Body of pancreas (tissue), 4 donors: Measurements from ENCODE around the gene VAMP7. TPM values are rescaled to one million over a fixed set of nuclear protein-coding genes. Genes with fewer than 3 reads are reported as not detected.

Experiments used
- ATAC-seq: fragments of 150-250 bp; one replicate; pipeline ENCODE4 v1.9.1; 2016
- DNase-seq, 4 donors: peaks; one replicate each; pipeline ENCODE4 v3.0.0-alpha.2; 2019
- H3K27ac ChIP-seq, 4 donors: fragments of 200-600 bp; sonication (generic); 1 replicate in 3 of 4; 2 replicates in 1 of 4; pipeline versions ENCODE4 v1.5.1 to v1.6.1; 2016 to 2019; ENCODE audit warnings: mild to moderate bottlenecking in 1 of 4, mixed read lengths in 1 of 4, moderate library complexity in 1 of 4
- H3K27me3 ChIP-seq, 2 donors: fragments of 200-600 bp; sonication (generic); one replicate each; pipeline ENCODE4 v1.6.0; 2016; ENCODE audit warnings: mild to moderate bottlenecking in 1 of 2
- H3K36me3 ChIP-seq, 2 donors: fragments of 200-600 bp; sonication (generic); replicated peaks in 1 of 2; 2 replicates each; pipeline ENCODE4 v1.5.1; 2016; ENCODE audit warnings: low read depth in 2 of 2; ENCODE audit not compliant: insufficient read depth in 1 of 2
- H3K4me1 ChIP-seq: fragments of 200-600 bp; sonication (generic); one replicate; pipeline ENCODE4 v1.6.0; 2016
- H3K4me3 ChIP-seq, 2 donors: fragments of 200-600 bp; sonication (generic); 1 replicate in 1 of 2; 2 replicates in 1 of 2; pipeline ENCODE4 v1.5.1; 2016 to 2019
- H3K9me3 ChIP-seq, 3 donors: fragments of 200-600 bp; sonication (generic); 1 replicate in 2 of 3; 2 replicates in 1 of 3; pipeline ENCODE4 v1.5.1; 2016
- CTCF ChIP-seq, 7 experiments: fragments of 450-650 bp in 4 of 7; fragments of 200-600 bp in 3 of 7; sonication (generic) in 3 of 7; IDR thresholded peaks; one replicate each; pipeline ENCODE4 v1.5.1; 2016 to 2019; ENCODE audit warnings: antibody characterized with exemption in 7 of 7
- POLR2A ChIP-seq, 3 donors: fragments of 450-650 bp; IDR thresholded peaks; one replicate each; pipeline ENCODE4 v1.6.1; 2016; ENCODE audit warnings: antibody characterized with exemption in 3 of 3, mild to moderate bottlenecking in 2 of 3
- WGBS, 2 donors: methylation state at CpG; one replicate each; pipeline ENCODE4 v1.1.5; 2017; 5-methylcytosine and 5-hydroxymethylcytosine counted together
- intact Hi-C: fragments of 100-400 bp; cut with DNase I; formaldehyde crosslinking; loops from one replicate; pipeline ENCODE4 v1.15.1; 2023
- total RNA-seq, 2 donors: library from RNA; depleted of rRNA; stranded (reverse); fragments of >200 nt; gene quantifications; one replicate each; pipeline ENCODE4 v1.1.0, GENCODE V29; 2016

Gene VAMP7
- total RNA-seq, 2 donors from 2014 or later = 9.6 to 14.3 TPM

GRCh38 chrX:155865193-155865592 lies 16.0 kb upstream of the VAMP7 start:
- intact Hi-C loops = no loop called here
- Histone ChIP-seq H3K27ac (no peak overlapping the region), H3K4me3 (no peak overlapping the region), H3K9me3 (no peaks in the 10 kb centered on the region), H3K27me3 (no peaks in the 10 kb centered on the region), H3K36me3 (no peaks in the 10 kb centered on the region), H3K4me1 (no peaks in the 10 kb centered on the region)
- 71 to 76% methylated on average over 7 to 18 of the region's 18 CpGs for WGBS, 2 donors
- TF ChIP-seq POLR2A (IDR thresholded peaks at IDR 0.05) (no peak), CTCF (IDR thresholded peaks at IDR 0.05) (no peak)
- DNase-seq (no peak), ATAC-seq (no peak)

GRCh38 chrX:155867821-155868220 lies 13.3 kb upstream of the VAMP7 start:
- 51 to 52% methylated on average over 4 of the region's 4 CpGs for WGBS, 2 donors
- DNase-seq (no peak), ATAC-seq (no peak)
- no peak overlapping the region for H3K4me3 ChIP-seq
- no peak overlapping the region for H3K27ac ChIP-seq
- intact Hi-C loops = no loop called here
- no peaks in the 10 kb centered on the region for H3K9me3 ChIP-seq
- no peaks in the 10 kb centered on the region for H3K36me3 ChIP-seq
- H3K27me3 ChIP-seq = no peaks in the 10 kb centered on the region
- no peak for TF ChIP-seq POLR2A (IDR thresholded peaks at IDR 0.05)
- no peak for TF ChIP-seq CTCF (IDR thresholded peaks at IDR 0.05)
- H3K4me1 ChIP-seq = no peaks in the 10 kb centered on the region

- H3K4me1 ChIP-seq = no peaks in the 10 kb centered on the region
- H3K4me3 ChIP-seq = no peak overlapping the region
- intact Hi-C loops = no loop called here
- no peak for TF ChIP-seq POLR2A (IDR thresholded peaks at IDR 0.05)
- no peak for TF ChIP-seq CTCF (IDR thresholded peaks at IDR 0.05)
- no peaks in the 10 kb centered on the region for H3K36me3 ChIP-seq
- no peaks in the 10 kb centered on the region for H3K27me3 ChIP-seq
- ATAC-seq (no peak), DNase-seq (no peak)
- H3K9me3 ChIP-seq = no peaks in the 10 kb centered on the region
- H3K27ac ChIP-seq = no peak overlapping the region
Measured at GRCh38 chrX:155870958-155871357, 10.2 kb upstream of the VAMP7 start.

GRCh38 chrX:155871934-155872333 lies 9.2 kb upstream of the VAMP7 start:
- DNase-seq (no peak), ATAC-seq (no peak)
- TF ChIP-seq CTCF (IDR thresholded peaks at IDR 0.05) = no peak
- TF ChIP-seq POLR2A (IDR thresholded peaks at IDR 0.05) = no peak
- Histone ChIP-seq H3K27me3 (no peaks in the 10 kb centered on the region), H3K4me1 (no peaks in the 10 kb centered on the region), H3K27ac (no peak overlapping the region), H3K36me3 (no peaks in the 10 kb centered on the region), H3K9me3 (no peaks in the 10 kb centered on the region), H3K4me3 (no peak overlapping the region)
- intact Hi-C loops = no loop called here

GRCh38 chrX:155873188-155873587 lies 8.0 kb upstream of the VAMP7 start:
- H3K36me3 ChIP-seq = no peaks in the 10 kb centered on the region
- no peak for DNase-seq
- intact Hi-C loops = no loop called here
- H3K27me3 ChIP-seq = no peaks in the 10 kb centered on the region
- TF ChIP-seq POLR2A (IDR thresholded peaks at IDR 0.05) (no peak), CTCF (IDR thresholded peaks at IDR 0.05) (no peak)
- no peak overlapping the region for H3K27ac ChIP-seq
- WGBS, 2 donors = 53 to 71% methylated on average over 5 of the region's 5 CpGs
- H3K4me1 ChIP-seq = no peaks in the 10 kb centered on the region
- H3K9me3 ChIP-seq = no peaks in the 10 kb centered on the region
- ATAC-seq = no peak
- H3K4me3 ChIP-seq = no peak overlapping the region
